H9 (cell line): ENCODE data around the gene TBC1D23. TPM values are rescaled to one million over a fixed set of nuclear protein-coding genes. Genes with fewer than 3 reads are reported as not detected.

Experiments used
- DNase-seq: peaks from one replicate; pipeline ENCODE4 v3.0.0-alpha.2; 2017
- H2AFZ ChIP-seq: one replicate; pipeline ENCODE4 v1.6.1; 2013; ENCODE audit warnings: mild to moderate bottlenecking, low read length, control low read depth, moderate library complexity
- H2AK5ac ChIP-seq: 2 replicates; pipeline ENCODE4 v1.6.1; 2013; ENCODE audit warnings: low read length, control low read depth, mixed read lengths; ENCODE audit not compliant: insufficient read length
- H2BK120ac ChIP-seq: one replicate; pipeline ENCODE4 v1.6.1; 2013; ENCODE audit warnings: low read depth, mild to moderate bottlenecking, low read length, control low read depth, inconsistent platforms; ENCODE audit not compliant: poor library complexity, severe bottlenecking
- H2BK12ac ChIP-seq: 2 replicates; pipeline ENCODE4 v1.6.1; 2013; ENCODE audit warnings: low read length, control low read depth, mixed read lengths, low read depth; ENCODE audit not compliant: insufficient read length
- H2BK15ac ChIP-seq: 2 replicates; pipeline ENCODE4 v1.6.1; 2013; ENCODE audit warnings: low read depth, low read length, control low read depth
- H2BK20ac ChIP-seq: one replicate; pipeline ENCODE4 v1.6.1; 2013; ENCODE audit warnings: low read depth, mild to moderate bottlenecking, low read length, control low read depth, inconsistent platforms; ENCODE audit not compliant: poor library complexity, severe bottlenecking
- H2BK5ac ChIP-seq: 2 replicates; pipeline ENCODE4 v1.6.1; 2013; ENCODE audit warnings: low read length, control low read depth, mixed read lengths; ENCODE audit not compliant: insufficient read length
- H3K14ac ChIP-seq: 2 replicates; pipeline ENCODE4 v1.6.1; 2013; ENCODE audit warnings: low read length, control low read depth; ENCODE audit not compliant: insufficient read depth
- H3K18ac ChIP-seq: 2 replicates; pipeline ENCODE4 v1.6.1; 2013; ENCODE audit warnings: low read depth, mild to moderate bottlenecking, mixed read lengths, low read length, control low read depth; ENCODE audit not compliant: insufficient read length
- H3K23ac ChIP-seq: 2 replicates; pipeline ENCODE4 v1.6.1; 2013; ENCODE audit warnings: low read length, control low read depth, mixed read lengths, low read depth; ENCODE audit not compliant: insufficient read length
- H3K23me2 ChIP-seq: 2 replicates; pipeline ENCODE4 v1.6.1; 2013; ENCODE audit warnings: low read depth, mild to moderate bottlenecking, mixed read lengths, low read length, control low read depth; ENCODE audit not compliant: insufficient read length, poor library complexity, severe bottlenecking
- H3K27ac ChIP-seq: 2 replicates; pipeline ENCODE4 v1.5.1; 2013; ENCODE audit warnings: low read length, control low read depth, mixed read lengths, low read depth; ENCODE audit not compliant: insufficient read length
- H3K27me3 ChIP-seq: 2 replicates; pipeline ENCODE4 v1.6.1; 2013; ENCODE audit warnings: low read length, control low read depth, inconsistent platforms; ENCODE audit not compliant: insufficient read depth
- H3K4ac ChIP-seq: 2 replicates; pipeline ENCODE4 v1.6.1; 2013; ENCODE audit warnings: low read depth, mild to moderate bottlenecking, control low read depth, inconsistent platforms, low read length, moderate library complexity
- H3K4me1 ChIP-seq: 2 replicates; pipeline ENCODE4 v1.6.1; 2013; ENCODE audit warnings: low read length, control low read depth, inconsistent platforms; ENCODE audit not compliant: insufficient read depth
- H3K4me2 ChIP-seq: 2 replicates; pipeline ENCODE4 v1.6.1; 2013; ENCODE audit warnings: low read length, control low read depth, mixed read lengths; ENCODE audit not compliant: insufficient read length, insufficient read depth
- H3K56ac ChIP-seq: 2 replicates; pipeline ENCODE4 v1.6.1; 2013; ENCODE audit warnings: low read depth, mild to moderate bottlenecking, mixed read lengths, low read length, control low read depth; ENCODE audit not compliant: insufficient read length
- H3K79me1 ChIP-seq: 2 replicates; pipeline ENCODE4 v1.6.1; 2013; ENCODE audit warnings: low read depth, mild to moderate bottlenecking, moderate library complexity, low read length, control low read depth, inconsistent platforms; ENCODE audit not compliant: insufficient read depth, poor library complexity, severe bottlenecking
- H3K79me2 ChIP-seq: 2 replicates; pipeline ENCODE4 v1.6.1; 2013; ENCODE audit warnings: low read length, control low read depth, inconsistent platforms; ENCODE audit not compliant: insufficient read depth
- H3K9ac ChIP-seq: 2 replicates; pipeline ENCODE4 v1.6.1; 2013; ENCODE audit warnings: low read length, control low read depth, mixed read lengths; ENCODE audit not compliant: insufficient read length; ENCODE audit errors: extremely low read depth
- H3K9me3 ChIP-seq: one replicate; pipeline ENCODE4 v1.6.1; 2013; ENCODE audit warnings: low read depth, low read length, inconsistent platforms; ENCODE audit not compliant: control insufficient read depth
- H3T11ph ChIP-seq: one replicate; pipeline ENCODE4 v1.6.1; 2013; ENCODE audit warnings: mild to moderate bottlenecking, low read length, control low read depth, inconsistent platforms
- H4K20me1 ChIP-seq: one replicate; pipeline ENCODE4 v1.6.1; 2013; ENCODE audit not compliant: control insufficient read depth, insufficient read length, insufficient read depth
- H4K5ac ChIP-seq: 2 replicates; pipeline ENCODE4 v1.6.1; 2013; ENCODE audit warnings: low read depth, mild to moderate bottlenecking, mixed read lengths, low read length, control low read depth; ENCODE audit not compliant: insufficient read length
- H4K8ac ChIP-seq: replicated peaks from 2 replicates; pipeline ENCODE4 v1.6.1; 2013; ENCODE audit warnings: low read length, control low read depth, mixed read lengths, low read depth; ENCODE audit not compliant: insufficient read length
- H4K91ac ChIP-seq: 2 replicates; pipeline ENCODE4 v1.6.1; 2013; ENCODE audit warnings: low read depth, mild to moderate bottlenecking, moderate library complexity, mixed read lengths, low read length, control low read depth; ENCODE audit not compliant: insufficient read length
- H3K27ac Mint-ChIP-seq, 3 experiments: 2 replicates in 2 of 3; 3 replicates in 1 of 3; pipeline ENCODE4 v1.8.0; 2020 to 2021; ENCODE audit warnings: mixed read lengths in 3 of 3, mild to moderate bottlenecking in 1 of 3, moderate library complexity in 1 of 3
- H3K27me3 Mint-ChIP-seq: 2 replicates; pipeline ENCODE4 v1.8.0; 2021; ENCODE audit warnings: low read depth, mild to moderate bottlenecking, moderate library complexity, mixed read lengths
- H3K36me3 Mint-ChIP-seq, 3 experiments: 2 replicates in 2 of 3; 3 replicates in 1 of 3; pipeline ENCODE4 v1.8.0; 2020 to 2021; ENCODE audit warnings: low read depth in 3 of 3, mixed read lengths in 3 of 3; ENCODE audit not compliant: insufficient read depth in 1 of 3
- H3K4me1 Mint-ChIP-seq, 2 experiments: 2 replicates each; pipeline ENCODE4 v1.8.0; 2020; ENCODE audit warnings: mixed read lengths in 2 of 2
- H3K4me3 Mint-ChIP-seq, 2 experiments: 2 replicates in 1 of 2; 3 replicates in 1 of 2; pipeline ENCODE4 v1.8.0; 2020 to 2021; ENCODE audit warnings: mild to moderate bottlenecking in 2 of 2, mixed read lengths in 2 of 2, moderate library complexity in 1 of 2
- H3K9me3 Mint-ChIP-seq, 2 experiments: 2 replicates in 1 of 2; 3 replicates in 1 of 2; pipeline ENCODE4 v1.8.0; 2020; ENCODE audit warnings: mild to moderate bottlenecking in 2 of 2, mixed read lengths in 2 of 2, moderate library complexity in 1 of 2
- WGBS: extraction: QIAGEN DNeasy Blood & Tissue Kit; methylation state at CpG from one replicate; pipeline ENCODE4 v1.1.7; 2013; ENCODE audit warnings: missing lambda C conversion rate, low lambda C conversion rate, mixed read lengths; ENCODE audit not compliant: insufficient read length; ENCODE audit errors: extremely low coverage; 5-methylcytosine and 5-hydroxymethylcytosine counted together
- total RNA-seq: library from RNA; stranded (reverse); gene quantifications from 2 replicates; pipeline ENCODE4 v1.2.1, GENCODE V29; 2021
- TF ChIP-seq, protein P1 (sequence below): fragments of 200-600 bp; sonication (generic); conservative IDR thresholded peaks from 3 replicates; pipeline ENCODE4 v1.8.0; 2021; ENCODE audit warnings: antibody characterized with exemption, mild to moderate bottlenecking

TBC1D23 gene
- total RNA-seq, 1 experiment from 2014 or later = 37.1 TPM

DNA sequence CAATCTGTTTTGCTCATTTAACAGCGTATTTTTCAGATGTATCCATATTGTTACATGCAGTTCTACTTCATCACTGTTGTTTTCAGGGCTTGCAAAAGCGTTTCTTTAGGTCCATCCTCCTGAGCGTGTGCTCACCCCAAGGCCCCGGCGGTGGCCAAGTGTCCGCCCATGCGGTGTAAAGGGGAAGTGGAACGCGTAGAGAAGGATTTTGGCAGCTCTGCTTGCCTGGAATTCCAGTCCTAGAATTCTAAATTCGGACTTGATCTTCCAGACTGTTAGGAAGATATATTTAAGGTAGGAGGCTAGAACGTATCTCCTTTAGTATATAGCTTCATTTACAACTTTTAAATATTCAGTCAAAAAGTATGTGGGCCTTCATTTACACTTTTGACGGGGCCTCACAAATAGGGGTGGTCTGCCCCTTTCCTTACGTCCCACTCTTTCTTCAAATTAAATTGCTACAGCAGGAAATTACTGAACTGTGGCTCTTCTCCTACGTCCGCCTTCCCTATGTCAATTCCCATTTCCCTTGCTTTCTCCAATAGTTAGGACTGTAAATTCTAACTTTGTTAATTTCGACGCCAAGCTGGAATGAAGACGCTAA is 609 bp upstream of the TBC1D23 start:
- Histone ChIP-seq H3K4ac (no peak overlapping the region), H3K27ac (no peak overlapping the region), H4K91ac (no peak overlapping the region), H3K79me1 (peaks cover 5% of the 10 kb centered on the region), H2BK20ac (no peak overlapping the region), H2AK5ac (no peak overlapping the region), H3K56ac (no peak overlapping the region), H3K4me1 (no peaks in the 10 kb centered on the region), H3K79me2 (peaks cover 3% of the 10 kb centered on the region; the same call in 1 of the 2 replicates), H3K27me3 (no peaks in the 10 kb centered on the region), H2BK5ac (no peak overlapping the region), H3K9ac (peak overlapping the region; percentile 62), H2BK15ac (no peak overlapping the region), H3K18ac (no peak overlapping the region), H2BK120ac (no peak overlapping the region), H4K5ac (no peak overlapping the region), H3K4me2 (peak overlapping the region; percentile 83), H4K20me1 (no peaks in the 10 kb centered on the region), H2BK12ac (no peak overlapping the region), H2AFZ (peak overlapping the region; percentile 70), H3K14ac (no peak overlapping the region), H3K9me3 (no peaks in the 10 kb centered on the region), H3T11ph (no peak overlapping the region), H3K23me2 (peaks cover 10% of the 10 kb centered on the region), H3K23ac (no peak overlapping the region), H4K8ac (no peak overlapping the region)
- no peaks in the 10 kb centered on the region for H3K9me3 Mint-ChIP-seq
- WGBS = no CpG with 5 or more reads among the region's 18 CpGs
- H3K4me3 Mint-ChIP-seq = peak overlapping the region; percentile 91 to 97
- peak; percentile 55 for DNase-seq
- peaks cover 25 to 35% of the 10 kb centered on the region in 2 experiments for H3K4me1 Mint-ChIP-seq
- peak overlapping the region; percentile 78 to 95 (median 85) for H3K27ac Mint-ChIP-seq
- TF ChIP-seq, protein P1, sequence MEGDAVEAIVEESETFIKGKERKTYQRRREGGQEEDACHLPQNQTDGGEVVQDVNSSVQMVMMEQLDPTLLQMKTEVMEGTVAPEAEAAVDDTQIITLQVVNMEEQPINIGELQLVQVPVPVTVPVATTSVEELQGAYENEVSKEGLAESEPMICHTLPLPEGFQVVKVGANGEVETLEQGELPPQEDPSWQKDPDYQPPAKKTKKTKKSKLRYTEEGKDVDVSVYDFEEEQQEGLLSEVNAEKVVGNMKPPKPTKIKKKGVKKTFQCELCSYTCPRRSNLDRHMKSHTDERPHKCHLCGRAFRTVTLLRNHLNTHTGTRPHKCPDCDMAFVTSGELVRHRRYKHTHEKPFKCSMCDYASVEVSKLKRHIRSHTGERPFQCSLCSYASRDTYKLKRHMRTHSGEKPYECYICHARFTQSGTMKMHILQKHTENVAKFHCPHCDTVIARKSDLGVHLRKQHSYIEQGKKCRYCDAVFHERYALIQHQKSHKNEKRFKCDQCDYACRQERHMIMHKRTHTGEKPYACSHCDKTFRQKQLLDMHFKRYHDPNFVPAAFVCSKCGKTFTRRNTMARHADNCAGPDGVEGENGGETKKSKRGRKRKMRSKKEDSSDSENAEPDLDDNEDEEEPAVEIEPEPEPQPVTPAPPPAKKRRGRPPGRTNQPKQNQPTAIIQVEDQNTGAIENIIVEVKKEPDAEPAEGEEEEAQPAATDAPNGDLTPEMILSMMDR = no peak; the same call in 2 of the 3 replicates
- no peaks in the 10 kb centered on the region for H3K27me3 Mint-ChIP-seq
- no peaks in the 10 kb centered on the region for H3K36me3 Mint-ChIP-seq
